C1 segment of cervical spinal cord (tissue), 14 donors: ENCODE measurements around the gene PKHD1.

Experiments used
- DNase-seq, 14 donors: peaks; one replicate each; lab custom pipeline; 2025; lab: John Stamatoyannopoulos, UW

The PKHD1 gene

DNA sequence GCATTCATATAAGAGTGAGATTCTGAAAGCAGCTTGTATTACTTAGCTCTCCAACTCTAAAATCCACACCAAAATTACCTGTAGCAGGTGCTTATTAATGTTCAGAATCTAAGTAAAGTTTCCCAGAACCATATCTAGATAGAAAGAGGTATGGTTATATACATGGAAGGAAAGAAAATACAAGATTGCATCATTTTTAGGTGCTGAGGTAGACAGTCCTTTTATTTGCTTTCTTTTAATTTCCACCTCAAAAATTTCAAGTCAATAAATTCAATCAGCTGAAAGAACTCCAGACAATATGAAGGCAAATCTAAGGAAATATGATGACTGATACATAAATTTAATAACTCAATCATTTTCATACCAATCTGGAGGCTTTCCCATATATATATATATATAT lies 521.9 kb downstream of the PKHD1 start:
- DNase-seq, result no peak
